B cell (primary cell): ENCODE results near the gene SPINK14. TPM values are rescaled to one million over a fixed set of nuclear protein-coding genes. Genes with fewer than 3 reads are reported as not detected.

Source experiments
- ATAC-seq: fragments of 200-7000 bp; cut with Tn5 transposase; one replicate; pipeline ENCODE4 v1.10.0; 2021; ENCODE audit warnings: low read depth, mild to moderate bottlenecking, moderate number of reproducible peaks, moderate library complexity
- CTCF ChIA-PET: fragments of 350-600 bp; sonication (Branson Sonifier 250); formaldehyde crosslinking; loops from one replicate; lab custom pipeline; 2021; ENCODE audit warnings: antibody characterized with exemption, inconsistent platforms; lab: Charles Lee
- POLR2A ChIA-PET: fragments of 350-600 bp; sonication (Branson Sonifier 250); formaldehyde crosslinking; loops from one replicate; lab custom pipeline; 2021; ENCODE audit warnings: antibody characterized with exemption; lab: Charles Lee
- DNase-seq: peaks from one replicate; pipeline ENCODE4 v3.0.0; 2013
- H2AFZ ChIP-seq: 2 replicates; pipeline ENCODE4 v1.6.1; 2012; ENCODE audit warnings: mild to moderate bottlenecking, low read depth, low read length; ENCODE audit not compliant: insufficient read depth, poor library complexity, severe bottlenecking
- H3K27ac ChIP-seq, 2 donors: 1 replicate in 1 of 2; 2 replicates in 1 of 2; pipeline ENCODE4 v1.5.1; 2012 to 2013; ENCODE audit warnings: low read length in 2 of 2, mild to moderate bottlenecking in 2 of 2, moderate library complexity in 1 of 2
- H3K27me3 ChIP-seq, 4 experiments: fragments of 200-600 bp in 1 of 4; sonication (generic) in 1 of 4; replicated peaks in 1 of 4; 1 replicate in 2 of 4; 2 replicates in 2 of 4; pipeline versions ENCODE4 v1.6.1 to v1.7.0; 2013 to 2016; ENCODE audit warnings: low read length in 3 of 4, mild to moderate bottlenecking in 2 of 4, mixed read lengths in 1 of 4, moderate library complexity in 1 of 4; ENCODE audit not compliant: insufficient read depth in 4 of 4, control insufficient read depth in 3 of 4; ENCODE audit errors: control extremely low read depth in 1 of 4
- H3K36me3 ChIP-seq, 2 experiments: replicated peaks in 1 of 2; 1 replicate in 1 of 2; 2 replicates in 1 of 2; pipeline versions ENCODE4 v1.6.1 to v1.7.1; 2013; ENCODE audit warnings: low read length in 1 of 2; ENCODE audit not compliant: insufficient read depth in 2 of 2, control insufficient read depth in 1 of 2; ENCODE audit errors: control extremely low read depth in 1 of 2, extremely low read depth in 1 of 2
- H3K4me1 ChIP-seq, 2 donors: fragments of 200-600 bp in 1 of 2; sonication (generic) in 1 of 2; 1 replicate in 1 of 2; 2 replicates in 1 of 2; pipeline versions ENCODE4 v1.5.1 to v1.6.1; 2013 to 2017; ENCODE audit warnings: low read length in 2 of 2; ENCODE audit not compliant: control insufficient read depth in 2 of 2, insufficient read depth in 2 of 2
- H3K4me2 ChIP-seq: replicated peaks from 2 replicates; pipeline ENCODE3; 2012; ENCODE audit warnings: mild to moderate bottlenecking, low read depth, low read length; ENCODE audit not compliant: poor library complexity, severe bottlenecking
- H3K4me3 ChIP-seq, 5 experiments: fragments of 200-600 bp in 1 of 5; sonication (generic) in 1 of 5; 1 replicate in 3 of 5; 2 replicates in 2 of 5; pipeline versions ENCODE4 v1.5.1 to v1.7.0; 2011 to 2016; ENCODE audit warnings: low read length in 4 of 5, mild to moderate bottlenecking in 4 of 5, low read depth in 2 of 5, control low read depth in 1 of 5, moderate library complexity in 1 of 5; ENCODE audit not compliant: insufficient read depth in 1 of 5; ENCODE audit errors: control extremely low read depth in 1 of 5, extremely low read depth in 1 of 5
- H3K79me2 ChIP-seq: fragments of 200-600 bp; sonication (generic); one replicate; pipeline ENCODE4 v1.6.0; 2016; ENCODE audit warnings: low read length; ENCODE audit not compliant: control insufficient read depth, insufficient read depth
- H3K9ac ChIP-seq: fragments of 200-600 bp; sonication (generic); 2 replicates; pipeline ENCODE4 v1.6.1; 2017; ENCODE audit warnings: mild to moderate bottlenecking, low read length, moderate library complexity
- H3K9me3 ChIP-seq, 3 donors: one replicate each; pipeline versions ENCODE4 v1.6.1 to v1.7.1; 2013; ENCODE audit warnings: low read length in 2 of 3; ENCODE audit not compliant: control insufficient read depth in 2 of 3, insufficient read depth in 1 of 3; ENCODE audit errors: control extremely low read depth in 1 of 3
- H4K20me1 ChIP-seq: 2 replicates; pipeline ENCODE4 v1.6.0; 2012; ENCODE audit warnings: mild to moderate bottlenecking, low read length; ENCODE audit not compliant: insufficient read depth, control insufficient read depth, poor library complexity, severe bottlenecking
- H3K27ac Mint-ChIP-seq: one replicate; pipeline ENCODE4 v1.8.0; 2021; ENCODE audit warnings: mixed read lengths
- H3K27me3 Mint-ChIP-seq: one replicate; pipeline ENCODE4 v1.8.0; 2021; ENCODE audit warnings: mixed read lengths
- H3K4me1 Mint-ChIP-seq: one replicate; pipeline ENCODE4 v1.8.0; 2021; ENCODE audit warnings: mixed read lengths
- H3K4me3 Mint-ChIP-seq: one replicate; pipeline ENCODE4 v1.8.0; 2021; ENCODE audit warnings: mixed read lengths
- H3K9me3 Mint-ChIP-seq: one replicate; pipeline ENCODE4 v1.8.0; 2022; ENCODE audit warnings: mixed read lengths; ENCODE audit not compliant: insufficient read depth
- EZH2 ChIP-seq: IDR thresholded peaks from 2 replicates; pipeline ENCODE4 v1.6.1; 2012; ENCODE audit warnings: borderline replicate concordance, low read depth, mild to moderate bottlenecking, moderate library complexity, low read length; ENCODE audit not compliant: insufficient read depth, poor library complexity, severe bottlenecking
- WGBS: methylation state at CpG from one replicate; pipeline ENCODE4 v1.1.5; 2013; ENCODE audit warnings: missing lambda C conversion rate; ENCODE audit not compliant: insufficient coverage; 5-methylcytosine and 5-hydroxymethylcytosine counted together
- intact Hi-C: fragments of 100-400 bp; cut with micrococcal nuclease; formaldehyde crosslinking; loops from one replicate; pipeline ENCODE4 v1.10.0; 2022
- polyA plus RNA-seq: library from polyadenylated mRNA; depleted of rRNA; stranded (reverse); fragments of >200 nt; gene quantifications from 2 replicates; pipeline ENCODE4 v1.2.3, GENCODE V29; 2012
- total RNA-seq, 2 donors: library from RNA; stranded (reverse); fragments of 120-200 nt in 1 of 2; gene quantifications; 1 replicate in 1 of 2; 2 replicates in 1 of 2; pipeline versions ENCODE4 v1.2.3 to v1.2.4, GENCODE V29; 2013 to 2022
- TF ChIP-seq, protein P1 (sequence below): fragments of 200-600 bp; IDR thresholded peaks from one replicate; pipeline ENCODE4 v1.8.0; 2022; ENCODE audit warnings: antibody characterized with exemption, mild to moderate bottlenecking

Gene SPINK14
- total and polyA plus RNA-seq, 2 donors (not counting 1 experiment from before 2014, with no cell fraction given), result not detected

DNA sequence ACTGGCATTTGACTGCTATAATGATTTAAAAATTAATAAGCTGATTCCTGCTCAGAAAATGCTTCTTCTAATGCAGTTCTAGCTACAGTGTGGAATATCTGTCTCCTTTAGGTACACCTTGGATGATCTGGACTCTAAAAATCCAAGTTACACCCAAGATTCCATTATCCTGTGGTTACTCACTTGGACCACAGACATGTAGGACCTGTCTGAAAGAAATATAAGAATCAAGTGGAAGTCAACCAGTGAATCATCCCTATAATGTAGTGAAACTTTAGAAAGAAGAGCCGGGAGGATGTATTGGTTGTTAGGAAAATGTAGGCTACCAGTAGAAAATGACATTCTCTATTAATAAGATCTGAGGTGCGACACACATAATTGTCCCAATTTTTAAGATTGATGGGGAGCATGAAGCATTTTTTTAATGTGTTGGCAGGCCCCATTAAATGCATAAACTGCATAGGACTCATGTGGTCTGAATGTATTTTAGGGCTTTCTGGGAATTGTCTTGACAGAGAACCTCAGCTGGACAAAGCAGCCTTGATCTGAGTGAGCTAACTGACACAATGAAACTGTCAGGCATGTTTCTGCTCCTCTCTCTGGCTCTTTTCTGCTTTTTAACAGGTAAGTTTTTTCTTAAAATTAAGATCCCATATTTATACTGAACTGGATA is 34.3 kb downstream of the SPINK14 start, which contains the start of gene SPINK6:
TSS of gene SPINK6 (plus strand) at position 512 of the 673 bp plus-strand sequence. CDS start at position 567, 55 bp downstream.
- H3K9me3 ChIP-seq, result no peaks in the 10 kb centered on the region
- H2AFZ ChIP-seq, result no peak within 1 kb of the TSS
- peaks cover 11% of the 10 kb centered on the region for H3K27me3 Mint-ChIP-seq
- ChIA-PET POLR2A (no interaction called here), CTCF (no interaction called here)
- no peak for TF ChIP-seq EZH2
- TF ChIP-seq, protein P1, sequence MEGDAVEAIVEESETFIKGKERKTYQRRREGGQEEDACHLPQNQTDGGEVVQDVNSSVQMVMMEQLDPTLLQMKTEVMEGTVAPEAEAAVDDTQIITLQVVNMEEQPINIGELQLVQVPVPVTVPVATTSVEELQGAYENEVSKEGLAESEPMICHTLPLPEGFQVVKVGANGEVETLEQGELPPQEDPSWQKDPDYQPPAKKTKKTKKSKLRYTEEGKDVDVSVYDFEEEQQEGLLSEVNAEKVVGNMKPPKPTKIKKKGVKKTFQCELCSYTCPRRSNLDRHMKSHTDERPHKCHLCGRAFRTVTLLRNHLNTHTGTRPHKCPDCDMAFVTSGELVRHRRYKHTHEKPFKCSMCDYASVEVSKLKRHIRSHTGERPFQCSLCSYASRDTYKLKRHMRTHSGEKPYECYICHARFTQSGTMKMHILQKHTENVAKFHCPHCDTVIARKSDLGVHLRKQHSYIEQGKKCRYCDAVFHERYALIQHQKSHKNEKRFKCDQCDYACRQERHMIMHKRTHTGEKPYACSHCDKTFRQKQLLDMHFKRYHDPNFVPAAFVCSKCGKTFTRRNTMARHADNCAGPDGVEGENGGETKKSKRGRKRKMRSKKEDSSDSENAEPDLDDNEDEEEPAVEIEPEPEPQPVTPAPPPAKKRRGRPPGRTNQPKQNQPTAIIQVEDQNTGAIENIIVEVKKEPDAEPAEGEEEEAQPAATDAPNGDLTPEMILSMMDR, result no peak
- DNase-seq (no peak), ATAC-seq (no peak)
- intact Hi-C loops, result no loop called here
- no peaks in the 10 kb centered on the region for H4K20me1 ChIP-seq
- H3K4me1 Mint-ChIP-seq, result no peaks in the 10 kb centered on the region
- no peaks in the 10 kb centered on the region for H3K27me3 ChIP-seq
- WGBS, result no CpG with 5 or more reads among the region's 2 CpGs
- no peak within 1 kb of the TSS for H3K4me2 ChIP-seq
- no peaks in the 10 kb centered on the region for H3K9me3 Mint-ChIP-seq
- no peaks in the 10 kb centered on the region for H3K4me1 ChIP-seq
- H3K27ac Mint-ChIP-seq, result no peak within 1 kb of the TSS
- no peaks in the 10 kb centered on the region for H3K36me3 ChIP-seq
- H3K4me3 Mint-ChIP-seq, result no peak within 1 kb of the TSS
- H3K79me2 ChIP-seq, result no peaks in the 10 kb centered on the region
- no peak within 1 kb of the TSS for H3K4me3 ChIP-seq
- H3K27ac ChIP-seq, result no peak within 1 kb of the TSS
- no peak within 1 kb of the TSS for H3K9ac ChIP-seq

DNA sequence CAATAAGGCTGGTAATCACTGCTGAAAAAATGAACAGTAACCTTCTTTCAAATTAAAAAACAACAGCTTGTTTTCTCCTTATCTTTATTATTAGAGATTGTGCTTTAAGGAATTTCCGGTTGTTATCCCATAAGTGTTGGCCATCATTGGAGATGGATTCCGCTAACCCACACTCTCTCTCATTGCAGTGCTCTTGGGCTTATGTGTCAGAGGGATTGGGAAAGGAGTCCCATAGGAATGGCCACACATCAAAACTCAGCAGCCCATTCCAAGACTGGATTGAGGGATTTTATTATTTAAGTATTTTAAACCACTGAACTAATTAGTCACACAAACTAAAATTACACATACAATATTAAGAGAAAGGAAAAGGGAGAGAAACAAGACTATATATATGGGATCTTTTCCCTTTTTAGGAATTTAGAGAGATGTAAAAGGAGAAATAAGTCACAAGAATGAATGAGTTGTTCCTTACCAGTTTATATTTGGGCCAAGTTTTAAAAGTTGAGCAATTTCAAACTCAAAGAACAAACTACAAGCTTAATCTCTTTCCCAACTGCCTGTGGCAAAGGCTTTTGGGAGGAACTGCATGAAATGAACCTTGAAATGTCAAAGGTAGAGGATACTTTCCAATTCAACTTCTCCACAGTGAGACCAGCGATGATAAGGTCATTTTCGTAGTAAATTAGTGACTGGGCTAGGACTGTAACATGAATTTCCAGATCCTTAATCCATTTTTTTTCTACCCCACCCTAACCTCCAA is 36.9 kb downstream of the SPINK14 start:
- no peaks in the 10 kb centered on the region for H3K9me3 Mint-ChIP-seq
- ChIA-PET CTCF (no interaction called here), POLR2A (no interaction called here)
- no peak overlapping the region for H3K4me3 ChIP-seq
- H3K4me3 Mint-ChIP-seq, result no peak overlapping the region
- no peak for ATAC-seq
- no peaks in the 10 kb centered on the region for H3K27me3 ChIP-seq
- no peaks in the 10 kb centered on the region for H3K79me2 ChIP-seq
- DNase-seq, result no peak
- no peak overlapping the region for H3K9ac ChIP-seq
- no peak overlapping the region for H2AFZ ChIP-seq
- no peak for TF ChIP-seq EZH2
- TF ChIP-seq, protein P1, result no peak
- no peak overlapping the region for H3K4me2 ChIP-seq
- no peaks in the 10 kb centered on the region for H3K4me1 ChIP-seq
- no CpG with 5 or more reads among the region's 4 CpGs for WGBS
- no peaks in the 10 kb centered on the region for H3K27me3 Mint-ChIP-seq
- no peak overlapping the region for H3K27ac Mint-ChIP-seq
- no peaks in the 10 kb centered on the region for H4K20me1 ChIP-seq
- H3K4me1 Mint-ChIP-seq, result no peaks in the 10 kb centered on the region
- no peaks in the 10 kb centered on the region for H3K36me3 ChIP-seq
- no peaks in the 10 kb centered on the region for H3K9me3 ChIP-seq
- intact Hi-C loops, result no loop called here
- no peak overlapping the region for H3K27ac ChIP-seq
